ENCODE data around the gene LSMEM2. TPM values are rescaled to one million over a fixed set of nuclear protein-coding genes. Genes with fewer than 3 reads are reported as not detected.

LSMEM2 gene
- polyA plus RNA-seq, 1 experiment: not detected

GRCh38 chr3:50256978-50257890 lies 21.7 kb upstream of the LSMEM2 start:
- POLR2A ChIA-PET: interaction anchor here (0.6 to 0.7 kb wide), 2 partner anchors 9 to 35 kb away, joined by 3 to 6 read pairs; no protein-coding TSS in a partner anchor
- CTCF ChIA-PET: interaction anchor here (0.6 to 13.0 kb wide), 12 partner anchors 10 to 63 kb away, joined by 4 to 114 read pairs (median 8); partner anchors contain the start of genes GNAI2 and SEMA3B
- no peak for DNase-seq (ENCODE audit: low read depth)
- peak; percentile 64 for TF ChIP-seq CTCF (IDR thresholded peaks at IDR 0.05; ENCODE audit: insufficient read depth, low read depth, low read length)
- Histone ChIP-seq H3K4me3 (ENCODE audit: low read depth, low read length) (no peak overlapping the region), H3K36me3 (ENCODE audit: control insufficient read depth, insufficient read depth, low read length) (peaks cover 47% of the 10 kb centered on the region), H3K27me3 (ENCODE audit: control insufficient read depth, insufficient read depth, low read length) (no peaks in the 10 kb centered on the region)

- ChIA-PET POLR2A (interaction anchor here (0.6 kb wide), 3 partner anchors 8 to 280 kb away, joined by 3 to 8 read pairs (median 4); no protein-coding TSS in a partner anchor), CTCF (interaction anchor here (0.8 to 13.0 kb wide), 10 partner anchors 9 to 66 kb away, joined by 3 to 114 read pairs (median 14); partner anchors contain the start of gene SEMA3B)
- H3K27me3 ChIP-seq (ENCODE audit: control insufficient read depth, insufficient read depth, low read length): no peaks in the 10 kb centered on the region
- H3K4me3 ChIP-seq (ENCODE audit: low read depth, low read length): no peak overlapping the region
- no peak for TF ChIP-seq CTCF (IDR thresholded peaks at IDR 0.05; ENCODE audit: insufficient read depth, low read depth, low read length)
- H3K36me3 ChIP-seq (ENCODE audit: control insufficient read depth, insufficient read depth, low read length): peaks cover 39% of the 10 kb centered on the region
- DNase-seq (ENCODE audit: low read depth): no peak
Observed at GRCh38 chr3:50258029-50258680, 20.7 kb upstream of the LSMEM2 start.

- no peak for DNase-seq (ENCODE audit: low read depth)
- peaks cover 37% of the 10 kb centered on the region for H3K36me3 ChIP-seq (ENCODE audit: control insufficient read depth, insufficient read depth, low read length)
- no peak overlapping the region for H3K4me3 ChIP-seq (ENCODE audit: low read depth, low read length)
- ChIA-PET CTCF (interaction anchor here (0.9 to 13.0 kb wide), 17 partner anchors 8 to 75 kb away, joined by 3 to 114 read pairs (median 9); partner anchors contain the start of genes HYAL3, NAA80 and SEMA3B), POLR2A (interaction anchor here (0.6 to 0.9 kb wide), 2 partner anchors 12 to 280 kb away, joined by 3 to 8 read pairs; no protein-coding TSS in a partner anchor)
- H3K27me3 ChIP-seq (ENCODE audit: control insufficient read depth, insufficient read depth, low read length): no peaks in the 10 kb centered on the region
- no peak for TF ChIP-seq CTCF (IDR thresholded peaks at IDR 0.05; ENCODE audit: insufficient read depth, low read depth, low read length)
Observed at GRCh38 chr3:50258979-50259378, 19.9 kb upstream of the LSMEM2 start.

- H3K36me3 ChIP-seq (ENCODE audit: control insufficient read depth, insufficient read depth, low read length): peaks cover 33% of the 10 kb centered on the region
- POLR2A ChIA-PET: interaction anchor here (0.9 to 1.0 kb wide), 2 partner anchors 13 to 24 kb away, joined by 3 to 4 read pairs; no protein-coding TSS in a partner anchor
- H3K27me3 ChIP-seq (ENCODE audit: control insufficient read depth, insufficient read depth, low read length): no peaks in the 10 kb centered on the region
- CTCF ChIA-PET: interaction anchor here (0.8 to 13.0 kb wide), 25 partner anchors 8 to 78 kb away, joined by 3 to 114 read pairs (median 5); partner anchors contain the start of genes HYAL3, IFRD2, LSMEM2 and NAA80
- no peak for TF ChIP-seq CTCF (IDR thresholded peaks at IDR 0.05; ENCODE audit: insufficient read depth, low read depth, low read length)
- DNase-seq (ENCODE audit: low read depth): no peak
- H3K4me3 ChIP-seq (ENCODE audit: low read depth, low read length): no peak overlapping the region
Observed at GRCh38 chr3:50259432-50260026, 19.4 kb upstream of the LSMEM2 start.
